HL-60 (cell line): Measurements from ENCODE around the gene ZFR2.

Source experiments
- DNase-seq, 2 experiments: peaks; one replicate each; pipeline ENCODE4 v3.0.0-alpha.2; 2010 to 2020; ENCODE audit warnings: low read depth in 1 of 2, low spot score in 1 of 2
- H3K27ac ChIP-seq: fragments of 250-450 bp; sonication (Bioruptor Pico); replicated peaks from 2 replicates; pipeline ENCODE4 v1.5.1; 2020; ENCODE audit warnings: mild to moderate bottlenecking, moderate library complexity
- H3K27me3 ChIP-seq: fragments of 250-450 bp; sonication (Bioruptor Pico); 2 replicates; pipeline ENCODE4 v1.5.1; 2021; ENCODE audit warnings: mild to moderate bottlenecking, moderate library complexity; ENCODE audit not compliant: insufficient read depth, poor library complexity, severe bottlenecking
- H3K4me3 ChIP-seq: replicated peaks from 2 replicates; pipeline ENCODE4 v1.5.1; 2011; ENCODE audit warnings: mild to moderate bottlenecking, control low read depth, low read length; ENCODE audit not compliant: insufficient read depth
- CTCF ChIP-seq: IDR thresholded peaks from one replicate; pipeline ENCODE4 v1.5.1; 2011; ENCODE audit warnings: low read length, control low read depth, inconsistent platforms; ENCODE audit not compliant: insufficient read depth
- GABPA ChIP-seq: IDR thresholded peaks from 2 replicates; pipeline ENCODE4 v1.6.1; 2012; ENCODE audit warnings: low read depth
- POLR2AphosphoS5 ChIP-seq: IDR thresholded peaks from 2 replicates; pipeline ENCODE4 v1.6.1; 2012; ENCODE audit warnings: low read depth
- REST ChIP-seq: IDR thresholded peaks from 2 replicates; pipeline ENCODE4 v1.6.1; 2012; ENCODE audit warnings: low read depth; ENCODE audit not compliant: insufficient replicate concordance
- SPI1 ChIP-seq: IDR thresholded peaks from 2 replicates; pipeline ENCODE4 v1.6.1; 2012; ENCODE audit warnings: low read depth, mild to moderate bottlenecking, borderline replicate concordance

The ZFR2 gene

DNA sequence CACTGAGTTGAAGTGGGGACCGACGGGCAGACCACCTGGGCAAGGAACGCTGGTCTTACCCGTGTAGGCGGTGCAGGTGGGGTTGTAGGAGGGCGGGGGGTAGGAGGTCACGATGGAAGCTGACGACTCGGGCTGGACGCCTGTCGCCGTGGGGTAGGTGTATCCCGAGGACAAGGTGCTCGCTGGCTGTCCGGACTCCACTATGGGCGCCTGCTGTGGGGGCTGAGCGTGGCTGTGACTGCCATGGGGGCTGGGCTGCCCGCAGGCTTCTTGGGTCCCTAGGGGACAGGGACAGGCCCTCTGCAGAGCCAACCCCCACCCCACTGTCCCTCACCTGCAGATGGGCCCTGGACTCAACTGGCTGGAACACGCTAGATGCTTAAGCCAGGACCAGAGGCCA, 37.2 kb downstream of the ZFR2 start:
- no peaks in the 10 kb centered on the region for H3K27me3 ChIP-seq
- no peak for TF ChIP-seq REST
- no peak for TF ChIP-seq SPI1
- no peak for TF ChIP-seq GABPA
- TF ChIP-seq POLR2AphosphoS5, result no peak
- no peak for TF ChIP-seq CTCF
- no peak overlapping the region for H3K4me3 ChIP-seq
- DNase-seq, result no peak
- no peak overlapping the region for H3K27ac ChIP-seq

GRCh38 chr19:3830621-3831589, 37.9 kb downstream of the ZFR2 start:
- Histone ChIP-seq H3K4me3 (no peak overlapping the region), H3K27ac (no peak overlapping the region), H3K27me3 (no peaks in the 10 kb centered on the region)
- DNase-seq, result no peak
- TF ChIP-seq CTCF, result no peak
- TF ChIP-seq SPI1, result no peak
- no peak for TF ChIP-seq GABPA

- no peak for DNase-seq
- Histone ChIP-seq H3K27ac (no peak overlapping the region), H3K4me3 (no peak overlapping the region), H3K27me3 (peaks cover 4% of the 10 kb centered on the region)
- TF ChIP-seq REST (no peak), GABPA (no peak), SPI1 (no peak), CTCF (no peak), POLR2AphosphoS5 (no peak)
These were observed 41.5 kb downstream of the ZFR2 start for GRCh38 chr19:3827306-3827705.
